GM12873 (cell line): ENCODE results near the gene CDSN.

Experiments used
- TF ChIP-seq, protein P1 (sequence below): IDR thresholded peaks from 2 replicates; pipeline ENCODE4 v1.5.1; 2012; ENCODE audit warnings: low read depth, mild to moderate bottlenecking, moderate library complexity, low read length, control low read depth; ENCODE audit not compliant: insufficient read depth; ENCODE audit errors: missing control alignments

CDSN gene

DNA sequence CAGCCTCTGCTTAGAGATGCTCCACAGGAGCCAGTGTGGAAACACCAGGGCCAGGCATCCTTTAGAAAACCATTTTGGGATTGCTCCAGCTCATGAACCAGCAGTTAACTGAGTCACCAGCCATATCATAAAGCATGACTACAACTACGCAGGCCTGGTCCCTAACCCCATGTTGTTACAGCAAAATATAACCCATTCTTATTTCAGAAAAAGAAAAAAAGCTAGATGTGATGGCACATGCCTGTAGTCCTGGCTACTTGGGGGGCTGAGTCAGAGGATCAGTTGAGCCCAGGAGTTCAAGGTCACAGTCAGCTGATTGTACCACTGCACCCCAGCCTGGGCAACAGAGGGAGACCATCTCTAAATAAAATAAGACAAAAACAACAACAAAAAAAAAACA lies 44.7 kb downstream of the CDSN start:
- TF ChIP-seq, protein P1, sequence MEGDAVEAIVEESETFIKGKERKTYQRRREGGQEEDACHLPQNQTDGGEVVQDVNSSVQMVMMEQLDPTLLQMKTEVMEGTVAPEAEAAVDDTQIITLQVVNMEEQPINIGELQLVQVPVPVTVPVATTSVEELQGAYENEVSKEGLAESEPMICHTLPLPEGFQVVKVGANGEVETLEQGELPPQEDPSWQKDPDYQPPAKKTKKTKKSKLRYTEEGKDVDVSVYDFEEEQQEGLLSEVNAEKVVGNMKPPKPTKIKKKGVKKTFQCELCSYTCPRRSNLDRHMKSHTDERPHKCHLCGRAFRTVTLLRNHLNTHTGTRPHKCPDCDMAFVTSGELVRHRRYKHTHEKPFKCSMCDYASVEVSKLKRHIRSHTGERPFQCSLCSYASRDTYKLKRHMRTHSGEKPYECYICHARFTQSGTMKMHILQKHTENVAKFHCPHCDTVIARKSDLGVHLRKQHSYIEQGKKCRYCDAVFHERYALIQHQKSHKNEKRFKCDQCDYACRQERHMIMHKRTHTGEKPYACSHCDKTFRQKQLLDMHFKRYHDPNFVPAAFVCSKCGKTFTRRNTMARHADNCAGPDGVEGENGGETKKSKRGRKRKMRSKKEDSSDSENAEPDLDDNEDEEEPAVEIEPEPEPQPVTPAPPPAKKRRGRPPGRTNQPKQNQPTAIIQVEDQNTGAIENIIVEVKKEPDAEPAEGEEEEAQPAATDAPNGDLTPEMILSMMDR: no peak

DNA sequence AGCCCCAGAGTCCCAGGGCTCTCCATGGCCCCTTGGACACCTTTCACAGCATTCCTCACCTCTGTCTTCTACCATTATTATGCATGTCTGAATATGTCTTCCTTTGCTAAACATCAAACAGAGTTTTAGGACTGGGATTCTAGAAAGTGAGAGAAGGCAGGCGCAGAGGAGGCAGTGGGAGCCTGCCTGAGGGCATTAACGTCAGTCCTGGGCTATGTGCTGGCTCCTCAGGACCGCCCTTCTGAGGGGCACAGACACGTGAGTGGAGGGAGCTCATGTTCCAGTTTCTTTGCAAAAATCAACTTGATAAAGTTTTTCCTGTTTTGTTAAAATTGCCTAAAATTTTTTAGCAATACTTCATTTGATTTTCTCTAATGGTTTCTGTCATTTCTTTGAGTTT lies 45.8 kb downstream of the CDSN start:
- TF ChIP-seq, protein P1: no peak

- TF ChIP-seq, protein P1: peak; percentile 59
Observed at GRCh38 chr6:31070711-31071197, 49.5 kb downstream of the CDSN start.

DNA sequence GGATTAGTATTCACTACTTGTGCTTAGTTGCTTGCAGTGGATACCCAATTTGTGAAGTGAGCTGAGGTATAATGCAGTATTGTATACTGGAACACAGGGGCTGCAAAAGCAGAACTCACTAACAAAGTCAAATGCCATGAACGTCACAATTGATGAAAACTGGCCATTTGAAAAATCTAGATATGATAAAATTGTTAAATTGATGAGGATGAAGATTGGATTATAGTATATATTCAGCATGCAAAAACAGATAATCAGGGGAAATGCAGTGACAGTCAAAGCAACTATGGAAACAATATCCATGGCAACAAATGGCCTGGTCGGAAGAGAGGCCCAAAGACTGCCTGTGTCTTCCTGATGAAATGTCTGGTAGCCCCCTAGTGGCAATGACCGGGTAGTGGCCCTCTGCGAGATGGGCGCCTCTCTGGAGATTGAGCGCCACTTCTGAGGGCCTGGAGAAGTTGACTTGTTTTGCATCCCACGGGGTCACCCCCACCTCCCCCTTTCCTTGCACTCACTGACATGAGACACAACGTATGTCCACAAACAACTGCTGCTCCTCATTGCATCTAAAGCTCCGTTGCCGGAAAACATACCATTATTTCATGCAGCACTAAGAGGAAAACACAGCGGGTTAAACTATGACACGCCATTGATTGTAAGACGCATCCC lies 51.4 kb downstream of the CDSN start:
- TF ChIP-seq, protein P1: peak; percentile 96

- TF ChIP-seq, protein P1: no peak
Observed at GRCh38 chr6:31065556-31065955, 54.7 kb downstream of the CDSN start.
